Endothelial cell of umbilical vein (primary cell): ENCODE results near the gene TTC33. TPM values are rescaled to one million over a fixed set of nuclear protein-coding genes. Genes with fewer than 3 reads are reported as not detected.

Experiments
- BruUV-seq: library from RNA; stranded (reverse); fragments of 400-500 nt; replicated peaks from 2 replicates; lab custom pipeline; 2021; lab: Mats Ljungman, UMichigan
- CTCF ChIA-PET: fragments of 300-600, 350-600 bp; sonication (Branson Sonifier 250); formaldehyde crosslinking; loops from one replicate; lab custom pipeline; 2021; ENCODE audit warnings: antibody characterized with exemption, inconsistent platforms; lab: Charles Lee
- POLR2A ChIA-PET: fragments of 300-600, 350-600 bp; sonication (Branson Sonifier 250); formaldehyde crosslinking; loops from one replicate; lab custom pipeline; 2021; ENCODE audit warnings: antibody characterized with exemption, inconsistent platforms; lab: Charles Lee
- DNase-seq: peaks from one replicate; pipeline ENCODE4 v3.0.0-alpha.2; 2011; ENCODE audit warnings: low read depth, low spot score
- FAIRE-seq: peaks from 2 replicates; lab custom pipeline; 2011; peaks lifted over from hg19 to GRCh38; lab: Jason Lieb, UNC
- H2AFZ ChIP-seq: 2 replicates; pipeline ENCODE4 v1.6.0; 2012; ENCODE audit warnings: low read depth, low read length, control low read depth, inconsistent platforms
- H3K27ac ChIP-seq: 2 replicates; pipeline ENCODE4 v1.5.1; 2011; ENCODE audit warnings: low read depth, mild to moderate bottlenecking, control low read depth, low read length, moderate library complexity; ENCODE audit not compliant: insufficient read depth
- H3K27me3 ChIP-seq, 2 experiments: 2 replicates each; pipeline versions ENCODE4 v1.6.0 to v1.6.1; 2011; ENCODE audit warnings: low read length in 2 of 2, mixed read lengths in 1 of 2; ENCODE audit not compliant: control insufficient read depth in 2 of 2, insufficient read depth in 2 of 2
- H3K36me3 ChIP-seq, 2 experiments: 2 replicates in 1 of 2; 3 replicates in 1 of 2; pipeline ENCODE4 v1.5.1; 2011; ENCODE audit warnings: low read length in 2 of 2, mild to moderate bottlenecking in 1 of 2, moderate library complexity in 1 of 2; ENCODE audit not compliant: control insufficient read depth in 2 of 2, insufficient read depth in 2 of 2; ENCODE audit errors: extremely low read depth in 1 of 2
- H3K4me1 ChIP-seq: 3 replicates; pipeline ENCODE4 v1.5.1; 2011; ENCODE audit warnings: mild to moderate bottlenecking, low read length; ENCODE audit not compliant: control insufficient read depth, insufficient read depth; ENCODE audit errors: extremely low read depth
- H3K4me2 ChIP-seq: 2 replicates; pipeline ENCODE4 v1.6.1; 2011; ENCODE audit warnings: low read length, control low read depth, mixed read lengths; ENCODE audit not compliant: insufficient read depth
- H3K4me3 ChIP-seq, 3 experiments: fragments of 200-600 bp in 1 of 3; sonication (generic), shearing (Covaris generic) in 1 of 3; replicated peaks in 1 of 3; 2 replicates each; pipeline ENCODE4 v1.5.1; 2011 to 2016; ENCODE audit warnings: control low read depth in 3 of 3, low read length in 3 of 3, mild to moderate bottlenecking in 2 of 3, inconsistent platforms in 1 of 3, low read depth in 1 of 3, moderate library complexity in 1 of 3; ENCODE audit not compliant: insufficient read depth in 1 of 3
- H3K79me2 ChIP-seq: 2 replicates; pipeline ENCODE4 v1.6.0; 2012; ENCODE audit warnings: low read length, inconsistent platforms; ENCODE audit not compliant: control insufficient read depth, insufficient read depth
- H3K9ac ChIP-seq: replicated peaks from 2 replicates; pipeline ENCODE3; 2011; ENCODE audit warnings: low read length, control low read depth; ENCODE audit not compliant: insufficient read depth; ENCODE audit errors: extremely low read depth
- H3K9me1 ChIP-seq: replicated peaks from 3 replicates; pipeline ENCODE4 v1.6.0; 2011; ENCODE audit warnings: mild to moderate bottlenecking, low read length; ENCODE audit not compliant: control insufficient read depth, insufficient read depth; ENCODE audit errors: extremely low read depth
- H3K9me3 ChIP-seq: replicated peaks from 2 replicates; pipeline ENCODE4 v1.5.1; 2012; ENCODE audit warnings: low read length, inconsistent platforms; ENCODE audit not compliant: control insufficient read depth, insufficient read depth
- H4K20me1 ChIP-seq: replicated peaks from 2 replicates; pipeline ENCODE3; 2011; ENCODE audit warnings: mild to moderate bottlenecking, low read length; ENCODE audit not compliant: control insufficient read depth, insufficient read depth; ENCODE audit errors: extremely low read depth
- CTCF ChIP-seq, 2 donors: IDR thresholded peaks; 1 replicate in 1 of 2; 2 replicates in 1 of 2; pipeline ENCODE4 v1.5.1; 2011; ENCODE audit warnings: low read length in 2 of 2, mild to moderate bottlenecking in 2 of 2, moderate library complexity in 2 of 2, control low read depth in 1 of 2, inconsistent platforms in 1 of 2, low read depth in 1 of 2; ENCODE audit not compliant: insufficient read depth in 1 of 2; ENCODE audit errors: extremely low read depth in 1 of 2
- EZH2 ChIP-seq: IDR thresholded peaks from 2 replicates; pipeline ENCODE4 v1.6.1; 2012; ENCODE audit warnings: borderline replicate concordance, low read depth, mild to moderate bottlenecking, moderate library complexity, low read length, inconsistent platforms; ENCODE audit not compliant: severe bottlenecking
- FOS ChIP-seq: IDR thresholded peaks from 2 replicates; pipeline ENCODE4 v1.6.1; 2011; ENCODE audit warnings: mild to moderate bottlenecking, low read length, moderate library complexity, borderline replicate concordance; ENCODE audit not compliant: insufficient read depth
- GATA2 ChIP-seq: IDR thresholded peaks from 2 replicates; pipeline ENCODE4 v1.7.0; 2011; ENCODE audit warnings: low read depth, mild to moderate bottlenecking, moderate library complexity, mixed read lengths, low read length; ENCODE audit not compliant: insufficient read length, insufficient read depth
- JUN ChIP-seq: IDR thresholded peaks from 2 replicates; pipeline ENCODE4 v1.6.1; 2011; ENCODE audit warnings: borderline replicate concordance, low read depth; ENCODE audit not compliant: insufficient read length, insufficient read depth
- MAX ChIP-seq: IDR thresholded peaks from 2 replicates; pipeline ENCODE4 v1.6.1; 2011; ENCODE audit not compliant: insufficient read depth, insufficient read length
- MYC ChIP-seq: IDR thresholded peaks from one replicate; pipeline ENCODE4 v1.6.1; 2011; ENCODE audit warnings: mild to moderate bottlenecking, low read depth, low read length
- POLR2A ChIP-seq: IDR thresholded peaks from 2 replicates; pipeline ENCODE4 v1.6.1; 2012; ENCODE audit warnings: low read depth, mild to moderate bottlenecking, control low read depth, low read length
- POLR2AphosphoS5 ChIP-seq: IDR thresholded peaks from 2 replicates; pipeline ENCODE4 v1.6.1; 2012; ENCODE audit warnings: low read depth, mild to moderate bottlenecking, control low read depth, low read length, moderate library complexity; ENCODE audit not compliant: insufficient read depth
- dilution Hi-C: fragments of 300-500 bp; cut with MboI; formaldehyde crosslinking; loops from one replicate; pipeline ENCODE4 v1.15.0; 2019; ENCODE audit warnings: low sequenced_read_pairs; ENCODE audit not compliant: extremely low pct_ligation_motif_present
- intact Hi-C: fragments of 100-400 bp; cut with micrococcal nuclease; formaldehyde crosslinking; loops from one replicate; pipeline ENCODE4 v1.10.0; 2022
- polyA plus RNA-seq, 4 experiments: library from polyadenylated mRNA; depleted of rRNA in 3 of 4; stranded (reverse) in 3 of 4; unstranded in 1 of 4; fragments of >200 nt; gene quantifications; 2 replicates each; pipeline versions ENCODE4 v1.2.1 to v1.2.3, GENCODE V29; 2011 to 2012; ENCODE audit warnings: missing spikeins in 1 of 4
- total RNA-seq: library from RNA; stranded (reverse); gene quantifications from 2 replicates; pipeline ENCODE4 v1.2.3, GENCODE V29; 2021

The TTC33 gene
- total and polyA plus RNA-seq, 2 donors (not counting 3 experiments of a cell fraction or from before 2014, with no cell fraction given), result 2.2 to 11.7 TPM

- FAIRE-seq (no peak), DNase-seq (no peak)
- dilution Hi-C loops (no loop called here), intact Hi-C loops (no loop called here)
- Histone ChIP-seq H3K4me2 (no peak overlapping the region), H3K27ac (no peak overlapping the region), H3K9me1 (no peaks in the 10 kb centered on the region), H3K4me3 (no peak overlapping the region), H3K27me3 (no peaks in the 10 kb centered on the region), H4K20me1 (no peaks in the 10 kb centered on the region), H3K79me2 (no peaks in the 10 kb centered on the region), H3K4me1 (no peaks in the 10 kb centered on the region), H3K36me3 (no peaks in the 10 kb centered on the region), H3K9me3 (no peaks in the 10 kb centered on the region), H3K9ac (no peak overlapping the region), H2AFZ (no peak overlapping the region)
- no TSS peak for BruUV-seq
- TF ChIP-seq GATA2 (no peak), POLR2AphosphoS5 (no peak), MYC (no peak), EZH2 (no peak), MAX (no peak), JUN (no peak), CTCF (IDR thresholded peaks at IDR 0.05; ENCODE audit: extremely low read depth in 1 of 2, insufficient read depth in 1 of 2, low read depth in 1 of 2, low read length in 2 of 2) (no peak), POLR2A (no peak), FOS (no peak)
- POLR2A ChIA-PET, result no interaction called here
- CTCF ChIA-PET, result no interaction called here
Observed at GRCh38 chr5:40631236-40631635, 124.5 kb downstream of the TTC33 start.
